ENCODE data around the gene CRHR1.

- TF ChIP-seq, protein P1, sequence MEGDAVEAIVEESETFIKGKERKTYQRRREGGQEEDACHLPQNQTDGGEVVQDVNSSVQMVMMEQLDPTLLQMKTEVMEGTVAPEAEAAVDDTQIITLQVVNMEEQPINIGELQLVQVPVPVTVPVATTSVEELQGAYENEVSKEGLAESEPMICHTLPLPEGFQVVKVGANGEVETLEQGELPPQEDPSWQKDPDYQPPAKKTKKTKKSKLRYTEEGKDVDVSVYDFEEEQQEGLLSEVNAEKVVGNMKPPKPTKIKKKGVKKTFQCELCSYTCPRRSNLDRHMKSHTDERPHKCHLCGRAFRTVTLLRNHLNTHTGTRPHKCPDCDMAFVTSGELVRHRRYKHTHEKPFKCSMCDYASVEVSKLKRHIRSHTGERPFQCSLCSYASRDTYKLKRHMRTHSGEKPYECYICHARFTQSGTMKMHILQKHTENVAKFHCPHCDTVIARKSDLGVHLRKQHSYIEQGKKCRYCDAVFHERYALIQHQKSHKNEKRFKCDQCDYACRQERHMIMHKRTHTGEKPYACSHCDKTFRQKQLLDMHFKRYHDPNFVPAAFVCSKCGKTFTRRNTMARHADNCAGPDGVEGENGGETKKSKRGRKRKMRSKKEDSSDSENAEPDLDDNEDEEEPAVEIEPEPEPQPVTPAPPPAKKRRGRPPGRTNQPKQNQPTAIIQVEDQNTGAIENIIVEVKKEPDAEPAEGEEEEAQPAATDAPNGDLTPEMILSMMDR (IDR thresholded peaks at IDR 0.05 in 2 of 3, conservative IDR thresholded peaks at IDR 0.05 in 1 of 3; ENCODE audit: control insufficient read depth in 2 of 3, extremely low read depth in 1 of 3, insufficient read depth in 1 of 3, low read depth in 3 of 3, low read length in 3 of 3): no peak
- TF ChIP-seq SMC3 (IDR thresholded peaks at IDR 0.05; ENCODE audit: borderline replicate concordance, low read length) (no peak), JUND (IDR thresholded peaks at IDR 0.05; ENCODE audit: low read depth, low read length) (no peak), KDM1A (IDR thresholded peaks at IDR 0.05; ENCODE audit: borderline replicate concordance) (no peak), POLR2AphosphoS5 (IDR thresholded peaks at IDR 0.05; ENCODE audit: low read length) (no peak), HDAC2 (IDR thresholded peaks at IDR 0.05) (no peak), PKNOX1 (IDR thresholded peaks at IDR 0.05) (no peak), ZNF274 (IDR thresholded peaks at IDR 0.05; ENCODE audit: insufficient read depth, insufficient read length) (no peak)
These were observed 92.4 kb downstream of the CRHR1 start for GRCh38 chr17:45876539-45876938.

Data from GM12878 (cell line).